OCI-LY3 (cell line): ENCODE results near the gene SMARCE1.

ENCODE experiments used
- CTCF ChIP-seq: fragments of 200-600, 300-600 bp; sonication (generic); IDR thresholded peaks from 2 replicates; pipeline ENCODE4 v1.5.1; 2014; ENCODE audit warnings: antibody characterized with exemption, low read length, low read depth
- EZH2phosphoT487 ChIP-seq: fragments of 200-600 bp; shearing (Covaris generic); IDR thresholded peaks from 2 replicates; pipeline ENCODE4 v1.6.1; 2018; ENCODE audit warnings: antibody characterized with exemption, mixed run types, low read depth

- no peak for TF ChIP-seq CTCF
- TF ChIP-seq EZH2phosphoT487 = no peak
Observed at GRCh38 chr17:40614431-40615067, 33.1 kb downstream of the SMARCE1 start.
